Cardiac ventricle fibroblast (primary cell): ENCODE measurements around the gene LEMD1. TPM values are rescaled to one million over a fixed set of nuclear protein-coding genes. Genes with fewer than 3 reads are reported as not detected.

Experiments used
- total RNA-seq: library from RNA; depleted of rRNA; stranded (reverse); fragments of >200 nt; gene quantifications from 2 replicates; pipeline ENCODE4 v1.2.3, GENCODE V29; 2015

Gene LEMD1, protein sequence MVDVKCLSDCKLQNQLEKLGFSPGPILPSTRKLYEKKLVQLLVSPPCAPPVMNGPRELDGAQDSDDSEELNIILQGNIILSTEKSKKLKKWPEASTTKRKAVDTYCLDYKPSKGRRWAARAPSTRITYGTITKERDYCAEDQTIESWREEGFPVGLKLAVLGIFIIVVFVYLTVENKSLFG
- total RNA-seq: not detected in 2 replicates

DNA sequence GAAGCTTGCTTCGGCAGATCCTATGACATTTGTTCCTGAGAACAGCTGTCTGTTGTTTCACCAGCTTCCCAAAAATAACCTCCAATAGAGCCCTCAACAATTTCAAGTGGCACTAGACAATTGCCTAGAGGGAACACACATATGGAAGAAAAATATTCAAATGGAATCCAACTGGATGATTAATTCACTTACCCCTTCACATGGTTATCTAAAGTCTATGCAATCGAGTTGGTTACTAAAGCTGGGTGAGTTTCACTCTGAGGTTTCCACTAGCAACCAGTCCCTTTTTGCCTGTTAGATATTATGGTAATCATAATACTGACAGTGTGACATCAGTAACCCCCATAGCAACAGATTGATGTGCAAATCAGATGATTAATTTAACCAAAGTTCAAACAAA, at the start of gene LEMD1:
Gene LEMD1, minus strand, starts transcription at position 259 of the 400 bp plus-strand sequence. CDS start 1,520 bp downstream, outside the sequence.

DNA sequence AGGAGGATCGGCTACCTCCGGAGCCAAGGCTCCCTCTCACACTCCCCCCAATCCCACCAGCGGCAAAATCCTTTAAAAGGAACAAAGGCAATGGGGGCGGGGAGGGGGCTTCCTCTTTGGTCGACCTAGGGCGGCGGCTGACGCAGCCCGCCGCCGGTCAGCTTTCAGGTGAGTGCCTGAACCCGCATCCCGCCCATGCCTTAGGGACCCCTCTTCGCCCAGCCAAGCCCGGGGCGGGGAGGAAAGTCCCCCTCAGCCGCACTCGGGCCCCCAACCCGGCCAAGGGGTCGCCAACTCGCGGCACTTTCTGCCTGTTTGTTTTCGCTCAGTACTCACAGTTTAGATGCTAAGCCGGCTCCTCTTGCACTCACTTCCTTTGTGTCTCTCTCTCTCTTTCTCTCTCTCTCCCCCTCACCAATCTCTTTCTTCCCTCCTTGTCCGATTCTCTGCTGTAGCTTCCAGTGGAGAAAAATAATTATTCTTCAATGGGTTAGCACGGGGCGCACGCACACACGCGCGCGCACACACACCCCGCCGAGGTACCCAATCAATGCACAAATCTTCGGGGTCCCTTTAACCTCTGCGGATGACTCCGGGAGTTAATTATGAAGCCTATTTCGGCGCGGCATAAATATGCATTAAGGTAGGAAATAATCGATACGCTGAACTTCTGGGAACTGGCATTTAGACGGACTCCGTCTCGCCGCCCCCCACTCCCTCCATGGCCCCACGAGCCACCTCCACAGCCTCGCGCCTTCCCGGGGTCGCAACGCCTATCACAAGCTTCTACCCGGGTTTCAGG, 33.9 kb upstream of the LEMD1 start, which contains the start of gene BLACAT1:
Gene BLACAT1, minus strand, starts transcription at position 465 of the 802 bp plus-strand sequence.

DNA sequence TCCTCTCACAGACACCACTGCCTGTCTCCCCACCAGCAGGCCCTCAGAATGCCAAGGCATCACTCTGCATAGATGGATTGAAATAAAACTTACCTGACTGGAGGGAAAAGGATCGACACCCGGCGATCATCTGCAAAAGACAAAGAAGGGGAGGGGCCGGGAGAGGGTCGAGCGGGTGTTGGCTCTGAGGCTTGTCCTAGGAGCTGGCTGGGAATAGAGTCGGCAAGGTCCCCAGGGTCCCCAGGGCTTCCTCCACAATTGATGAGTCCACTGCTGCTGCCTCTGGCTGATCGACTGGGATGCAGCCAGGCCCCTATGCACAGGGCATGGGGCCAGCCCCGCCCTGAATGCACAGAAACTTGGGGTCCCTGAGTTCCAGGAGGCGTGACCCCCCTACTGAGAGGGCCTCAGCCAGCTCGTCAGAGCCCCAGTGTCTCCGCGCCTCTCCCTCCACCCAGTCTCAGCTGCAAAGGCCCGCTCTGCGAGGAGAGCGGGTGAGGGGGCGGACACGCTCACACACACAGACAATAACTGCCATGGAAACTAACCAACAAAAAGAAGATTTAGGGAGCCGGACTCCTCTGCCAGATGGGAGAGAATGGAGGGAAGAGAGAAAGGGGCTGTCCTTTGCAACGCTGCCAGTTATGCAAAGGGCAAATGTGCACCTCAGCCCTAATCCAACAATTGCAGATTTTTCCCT, 65.3 kb downstream of the LEMD1 start, which contains the start of gene KLHDC8A:
Gene KLHDC8A, minus strand, starts transcription at position 483 of the 700 bp plus-strand sequence. CDS start 13,318 bp downstream, outside the sequence.

Other genes starting within 250 kb of the LEMD1 start
- gene DSTYK, start 210.4 kb downstream of the LEMD1 start, total RNA-seq: 9.9 and 10.5 TPM in 2 replicates
- gene TMCC2, start 194.1 kb downstream of the LEMD1 start, total RNA-seq: 1.4 and 2.3 TPM in 2 replicates
- gene NUAK2, start 100.3 kb downstream of the LEMD1 start, total RNA-seq: 3.6 and 3.9 TPM in 2 replicates
- gene KLHDC8A, start 65.1 kb downstream of the LEMD1 start, total RNA-seq: 2.9 and 3.0 TPM in 2 replicates
- gene BLACAT1, start 34.0 kb upstream of the LEMD1 start, total RNA-seq: 0.29 and 0.37 TPM in 2 replicates
- 2.9 and 4.6 TPM in 2 replicates for gene CDK18, start 82.6 kb upstream of the LEMD1 start, total RNA-seq
- 18.9 and 25.6 TPM in 2 replicates for gene ELK4, start 210.0 kb upstream of the LEMD1 start, total RNA-seq